Lung (tissue), 12 donors: ENCODE data around the gene GULP1. TPM values are rescaled to one million over a fixed set of nuclear protein-coding genes. Genes with fewer than 3 reads are reported as not detected.

Experiments used
- ATAC-seq: fragments of 200-7000 bp; cut with Tn5 transposase; one replicate; pipeline ENCODE4 v1.9.1; 2020; ENCODE audit warnings: moderate number of reproducible peaks; ENCODE audit not compliant: insufficient read depth, low FRiP score
- DNase-seq, 3 donors: peaks; one replicate each; pipeline ENCODE4 v3.0.0-alpha.2; 2013 to 2017
- H3K27ac ChIP-seq, 2 donors: one replicate each; pipeline ENCODE4 v1.5.1; 2013; ENCODE audit warnings: mild to moderate bottlenecking in 2 of 2, moderate library complexity in 2 of 2, control low read depth in 1 of 2, inconsistent platforms in 1 of 2, low read depth in 1 of 2, low read length in 1 of 2
- H3K27me3 ChIP-seq, 3 donors: one replicate each; pipeline ENCODE4 v1.5.1; 2013; ENCODE audit warnings: low read length in 2 of 3; ENCODE audit not compliant: control insufficient read depth in 3 of 3, insufficient read depth in 3 of 3
- H3K36me3 ChIP-seq, 4 donors: one replicate each; pipeline ENCODE4 v1.5.1; 2013; ENCODE audit warnings: low read length in 4 of 4, mild to moderate bottlenecking in 1 of 4, moderate library complexity in 1 of 4; ENCODE audit not compliant: control insufficient read depth in 4 of 4, insufficient read depth in 4 of 4
- H3K4me1 ChIP-seq, 5 donors: one replicate each; pipeline ENCODE4 v1.5.1; 2013; ENCODE audit warnings: low read length in 5 of 5, mild to moderate bottlenecking in 2 of 5, moderate library complexity in 1 of 5; ENCODE audit not compliant: control insufficient read depth in 5 of 5, insufficient read depth in 5 of 5
- H3K4me3 ChIP-seq: one replicate; pipeline ENCODE4 v1.5.1; 2013; ENCODE audit warnings: mild to moderate bottlenecking, control low read depth, moderate library complexity
- H3K9ac ChIP-seq, 2 donors: one replicate each; pipeline ENCODE4 v1.5.1; 2013; ENCODE audit warnings: low read length in 2 of 2, control low read depth in 1 of 2; ENCODE audit not compliant: insufficient read depth in 1 of 2
- H3K9me3 ChIP-seq, 4 donors: one replicate each; pipeline ENCODE4 v1.5.1; 2013; ENCODE audit warnings: low read length in 3 of 4, mild to moderate bottlenecking in 1 of 4, moderate library complexity in 1 of 4; ENCODE audit not compliant: control insufficient read depth in 4 of 4, insufficient read depth in 3 of 4
- CTCF ChIP-seq: IDR thresholded peaks from 2 replicates; pipeline ENCODE4 v1.5.1; 2012; ENCODE audit warnings: mild to moderate bottlenecking; ENCODE audit errors: control extremely low read depth, extremely low read depth
- WGBS, 2 donors: extraction: QIAGEN DNeasy Blood & Tissue Kit; methylation state at CpG; one replicate each; pipeline ENCODE4 v1.1.7; 2013; 5-methylcytosine and 5-hydroxymethylcytosine counted together
- polyA plus RNA-seq, 2 donors: library from polyadenylated mRNA; stranded (reverse); fragments of 200-250 nt; gene quantifications; one replicate each; pipeline ENCODE4 v1.2.1, GENCODE V29; 2013
- total RNA-seq, 2 donors: library from RNA; depleted of rRNA in 1 of 2; stranded (reverse); fragments of >200 nt in 1 of 2; gene quantifications; one replicate each; pipeline ENCODE4 v1.2.1, GENCODE V29; 2014 to 2021
- donor health status: control.
- donor health status: control.
- donor health status: Bipolar disorder and iron deficiency.
- donor health status: healthy.
- donor health status: DM: yes; HTN: yes; CAD: no.

Gene GULP1
- total and polyA plus RNA-seq, 4 donors, result 9.1 to 86.7 (median 20.1) TPM

GRCh38 chr2:188449971-188450370 is 158.3 kb downstream of the GULP1 start:
- no peak for ATAC-seq
- peaks cover 0 to 33% (median 0%) of the 10 kb centered on the region in 5 donors for H3K4me1 ChIP-seq
- no peak overlapping the region for H3K27ac ChIP-seq
- TF ChIP-seq CTCF, result no peak
- H3K27me3 ChIP-seq, result no peaks in the 10 kb centered on the region
- H3K4me3 ChIP-seq, result no peak overlapping the region
- H3K36me3 ChIP-seq, result peaks cover 0 to 6% (median 0%) of the 10 kb centered on the region in 4 donors
- H3K9me3 ChIP-seq, result peaks cover 0 to 4% (median 1%) of the 10 kb centered on the region in 4 donors
- peak in 2 of 3 donors; percentile 59 to 61 for DNase-seq
- H3K9ac ChIP-seq, result no peak overlapping the region

GRCh38 chr2:188450732-188451483 is 159.2 kb downstream of the GULP1 start:
- no peak for TF ChIP-seq CTCF
- Histone ChIP-seq H3K9ac (no peak overlapping the region), H3K4me3 (no peak overlapping the region), H3K4me1 (peaks cover 0 to 33% (median 0%) of the 10 kb centered on the region in 5 donors), H3K27me3 (no peaks in the 10 kb centered on the region), H3K36me3 (peaks cover 0 to 6% (median 0%) of the 10 kb centered on the region in 4 donors), H3K9me3 (peaks cover 0 to 4% (median 1%) of the 10 kb centered on the region in 4 donors), H3K27ac (no peak overlapping the region)
- ATAC-seq (no peak), DNase-seq (peak in 2 of 3 donors; percentile 40 to 53)
- 85 to 92% methylated on average over 2 of the region's 2 CpGs for WGBS, 2 donors

GRCh38 chr2:188452084-188452483 is 160.4 kb downstream of the GULP1 start:
- ATAC-seq (no peak), DNase-seq (no peak)
- H3K36me3 ChIP-seq, result peaks cover 0 to 9% (median 0%) of the 10 kb centered on the region in 4 donors
- H3K27me3 ChIP-seq, result no peaks in the 10 kb centered on the region
- H3K4me3 ChIP-seq, result no peak overlapping the region
- TF ChIP-seq CTCF, result no peak
- 92 to 93% methylated on average over 1 of the region's 1 CpG for WGBS, 2 donors
- H3K27ac ChIP-seq, result no peak overlapping the region
- no peak overlapping the region for H3K9ac ChIP-seq
- peaks cover 0 to 4% (median 1%) of the 10 kb centered on the region in 4 donors for H3K9me3 ChIP-seq
- H3K4me1 ChIP-seq, result peaks cover 0 to 33% (median 0%) of the 10 kb centered on the region in 5 donors
